GM12872 (cell line): ENCODE measurements around the gene CLPTM1L.

ENCODE experiments used
- CTCF ChIP-seq: IDR thresholded peaks from 3 replicates; pipeline ENCODE4 v1.5.1; 2011; ENCODE audit warnings: low read depth, mild to moderate bottlenecking, low read length, moderate library complexity; ENCODE audit not compliant: insufficient read depth

The CLPTM1L gene

DNA sequence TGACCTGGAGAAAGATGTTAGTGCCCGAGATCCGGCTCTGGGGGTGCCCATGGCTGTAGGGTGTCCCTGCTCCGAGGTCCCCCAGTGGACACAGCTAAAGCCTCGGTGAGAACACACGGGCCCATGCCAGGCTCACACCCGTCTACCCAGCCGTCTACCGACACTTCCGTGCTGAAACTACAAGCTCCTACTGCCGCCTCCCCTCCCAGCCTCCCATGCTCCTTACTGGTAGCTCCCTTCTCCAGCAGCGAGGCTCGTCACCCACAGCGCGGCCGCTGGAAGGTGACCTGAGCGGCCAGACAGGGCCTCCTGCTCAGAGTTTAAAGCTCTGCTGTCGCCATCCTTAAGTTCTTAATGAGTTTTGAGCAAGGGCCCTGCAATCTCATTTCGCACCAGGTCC, 33.2 kb upstream of the CLPTM1L start:
- no peak for TF ChIP-seq CTCF

- TF ChIP-seq CTCF: no peak
Observed at GRCh38 chr5:1376981-1377380, 32.1 kb upstream of the CLPTM1L start.

DNA sequence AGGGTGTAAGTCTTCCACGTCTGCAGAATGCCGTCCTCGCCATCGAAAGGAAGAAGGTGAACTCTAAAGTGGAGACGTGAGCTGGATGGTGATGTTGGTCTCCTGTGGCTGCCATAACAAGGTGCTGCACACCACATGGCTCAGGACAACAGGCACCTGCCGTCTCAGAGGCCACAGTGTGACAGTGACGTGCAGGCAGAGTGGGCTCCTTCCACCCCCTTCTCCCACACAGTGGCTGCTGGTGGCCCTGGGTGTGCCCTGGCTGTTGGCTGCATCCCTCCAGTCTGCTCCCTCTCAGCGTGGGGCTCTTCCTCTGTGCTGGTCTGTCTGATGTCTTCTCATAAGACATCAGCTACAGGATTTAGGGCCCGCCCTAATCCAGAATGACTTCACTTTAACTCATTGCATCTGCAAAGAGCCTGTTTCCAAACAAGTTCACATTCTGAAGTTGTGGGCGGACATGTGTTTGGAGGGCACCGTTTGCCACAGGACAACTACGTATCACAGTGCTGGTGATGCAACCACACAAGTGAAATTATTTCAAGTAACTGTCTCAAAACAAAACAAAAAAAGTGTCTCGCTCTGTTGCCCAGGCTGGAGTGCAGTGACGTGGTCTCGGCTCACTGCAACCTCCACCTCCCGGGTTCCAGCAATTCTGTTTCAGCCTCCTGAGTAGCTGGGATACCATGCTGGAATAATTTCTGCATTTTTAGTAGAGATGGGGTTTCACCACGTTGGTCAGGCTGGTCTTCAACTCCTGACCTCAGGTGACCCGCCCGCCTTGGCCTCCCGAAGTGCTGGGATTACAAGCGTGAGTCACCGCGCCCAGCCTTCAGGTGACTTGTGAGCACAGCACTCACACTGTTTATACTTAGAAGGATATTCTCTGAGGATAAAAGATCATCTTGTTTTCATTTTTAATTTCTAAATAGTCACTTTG, 31.2 kb upstream of the CLPTM1L start:
- no peak for TF ChIP-seq CTCF

GRCh38 chr5:1374679-1375055, 29.8 kb upstream of the CLPTM1L start:
- TF ChIP-seq CTCF: no peak

- no peak for TF ChIP-seq CTCF
Observed at GRCh38 chr5:1374030-1374678, 29.3 kb upstream of the CLPTM1L start.

- no peak for TF ChIP-seq CTCF
Observed at GRCh38 chr5:1371218-1371971, 26.5 kb upstream of the CLPTM1L start.

- no peak for TF ChIP-seq CTCF
Observed at GRCh38 chr5:1370006-1370405, 25.1 kb upstream of the CLPTM1L start.
